NT2/D1 (cell line): Measurements from ENCODE around the gene C16orf86.

ENCODE experiments used
- SUZ12 ChIP-seq: IDR thresholded peaks from 2 replicates; pipeline ENCODE4 v1.6.1; 2011; ENCODE audit not compliant: insufficient read length, insufficient read depth; ENCODE audit errors: extremely low read depth
- YY1 ChIP-seq: IDR thresholded peaks from 2 replicates; pipeline ENCODE4 v1.6.1; 2011; ENCODE audit not compliant: insufficient read length, insufficient read depth
- ZNF274 ChIP-seq: IDR thresholded peaks from 2 replicates; pipeline ENCODE4 v1.6.1; 2011; ENCODE audit warnings: mild to moderate bottlenecking, low read depth, low read length

DNA sequence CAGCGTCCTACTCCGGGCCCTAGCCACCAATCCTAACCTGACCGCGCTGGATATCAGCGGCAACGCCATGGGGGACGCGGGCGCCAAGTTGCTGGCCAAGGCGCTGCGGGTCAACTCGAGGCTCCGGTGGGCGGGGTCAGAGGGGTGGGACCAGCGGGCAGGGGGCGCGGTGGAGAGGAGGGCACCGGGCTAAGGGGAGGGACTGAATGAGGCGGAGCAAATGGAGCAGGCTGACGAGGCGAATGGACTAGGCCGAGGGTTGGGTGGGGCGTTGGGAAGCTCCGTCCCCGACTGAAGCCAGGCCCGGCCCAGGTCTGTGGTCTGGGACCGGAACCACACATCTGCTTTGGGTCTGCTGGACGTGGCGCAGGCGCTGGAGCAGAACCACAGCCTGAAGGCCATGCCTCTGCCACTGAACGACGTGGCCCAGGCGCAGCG, 17.1 kb upstream of the C16orf86 start:
- TF ChIP-seq ZNF274: no peak
- TF ChIP-seq YY1: no peak
- no peak for TF ChIP-seq SUZ12
